Thoracic aorta (tissue), 2 donors: Measurements from ENCODE around the gene TRMO. TPM values are rescaled to one million over a fixed set of nuclear protein-coding genes. Genes with fewer than 3 reads are reported as not detected.

ENCODE experiments used
- ATAC-seq: fragments of 150-250 bp; one replicate; pipeline ENCODE4 v1.8.0; 2017; ENCODE audit warnings: low read depth; ENCODE audit not compliant: insufficient number of reproducible peaks, low FRiP score
- DNase-seq: peaks from one replicate; pipeline ENCODE4 v3.0.0-alpha.2; 2020; ENCODE audit warnings: low spot score
- H3K27ac ChIP-seq, 2 donors: fragments of 200-600 bp; sonication (generic); 1 replicate in 1 of 2; 2 replicates in 1 of 2; pipeline ENCODE4 v1.5.1; 2016; ENCODE audit warnings: mild to moderate bottlenecking in 2 of 2, moderate library complexity in 2 of 2
- H3K27me3 ChIP-seq: fragments of 200-600 bp; sonication (generic); replicated peaks from 2 replicates; pipeline ENCODE4 v1.6.0; 2016; ENCODE audit warnings: mild to moderate bottlenecking; ENCODE audit not compliant: insufficient read depth
- H3K36me3 ChIP-seq: fragments of 200-600 bp; sonication (generic); one replicate; pipeline ENCODE4 v1.5.1; 2016
- H3K4me1 ChIP-seq, 2 donors: fragments of 200-600 bp; sonication (generic); 1 replicate in 1 of 2; 2 replicates in 1 of 2; pipeline versions ENCODE4 v1.5.1 to v1.6.0; 2016; ENCODE audit warnings: low read depth in 2 of 2, mild to moderate bottlenecking in 1 of 2; ENCODE audit not compliant: control insufficient read depth in 1 of 2
- H3K4me3 ChIP-seq: fragments of 200-600 bp; sonication (generic); 2 replicates; pipeline ENCODE4 v1.5.1; 2016; ENCODE audit warnings: mild to moderate bottlenecking
- H3K9me3 ChIP-seq: fragments of 200-600 bp; sonication (generic); 2 replicates; pipeline ENCODE4 v1.5.1; 2016
- total RNA-seq, 2 donors: library from RNA; depleted of rRNA; stranded (reverse); fragments of >200 nt; gene quantifications; one replicate each; pipeline versions ENCODE4 v1.1.0 to v1.2.3, GENCODE V29; 2016
- TF ChIP-seq, protein P1 (sequence below): fragments of 200-600 bp; sonication (generic); IDR thresholded peaks from one replicate; pipeline ENCODE4 v1.5.1; 2019; ENCODE audit warnings: antibody characterized with exemption

TRMO gene
- total RNA-seq, 2 donors from 2014 or later, result 22.2 to 28.6 TPM

- TF ChIP-seq, protein P1, sequence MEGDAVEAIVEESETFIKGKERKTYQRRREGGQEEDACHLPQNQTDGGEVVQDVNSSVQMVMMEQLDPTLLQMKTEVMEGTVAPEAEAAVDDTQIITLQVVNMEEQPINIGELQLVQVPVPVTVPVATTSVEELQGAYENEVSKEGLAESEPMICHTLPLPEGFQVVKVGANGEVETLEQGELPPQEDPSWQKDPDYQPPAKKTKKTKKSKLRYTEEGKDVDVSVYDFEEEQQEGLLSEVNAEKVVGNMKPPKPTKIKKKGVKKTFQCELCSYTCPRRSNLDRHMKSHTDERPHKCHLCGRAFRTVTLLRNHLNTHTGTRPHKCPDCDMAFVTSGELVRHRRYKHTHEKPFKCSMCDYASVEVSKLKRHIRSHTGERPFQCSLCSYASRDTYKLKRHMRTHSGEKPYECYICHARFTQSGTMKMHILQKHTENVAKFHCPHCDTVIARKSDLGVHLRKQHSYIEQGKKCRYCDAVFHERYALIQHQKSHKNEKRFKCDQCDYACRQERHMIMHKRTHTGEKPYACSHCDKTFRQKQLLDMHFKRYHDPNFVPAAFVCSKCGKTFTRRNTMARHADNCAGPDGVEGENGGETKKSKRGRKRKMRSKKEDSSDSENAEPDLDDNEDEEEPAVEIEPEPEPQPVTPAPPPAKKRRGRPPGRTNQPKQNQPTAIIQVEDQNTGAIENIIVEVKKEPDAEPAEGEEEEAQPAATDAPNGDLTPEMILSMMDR, result no peak
- H3K4me3 ChIP-seq, result no peak overlapping the region
- no peaks in the 10 kb centered on the region for H3K27me3 ChIP-seq
- H3K4me1 ChIP-seq, result no peaks in the 10 kb centered on the region
- ATAC-seq, result no peak
- DNase-seq, result no peak
- H3K27ac ChIP-seq, result no peak overlapping the region
- no peaks in the 10 kb centered on the region for H3K36me3 ChIP-seq
- no peaks in the 10 kb centered on the region for H3K9me3 ChIP-seq
These were observed 21.1 kb upstream of the TRMO start for GRCh38 chr9:97943308-97943855.

GRCh38 chr9:97941323-97941722 lies 19.0 kb upstream of the TRMO start:
- Histone ChIP-seq H3K4me1 (no peaks in the 10 kb centered on the region), H3K36me3 (no peaks in the 10 kb centered on the region), H3K27ac (no peak overlapping the region), H3K27me3 (no peaks in the 10 kb centered on the region), H3K9me3 (no peaks in the 10 kb centered on the region), H3K4me3 (no peak overlapping the region)
- DNase-seq (no peak), ATAC-seq (no peak)
- TF ChIP-seq, protein P1, result no peak

DNA sequence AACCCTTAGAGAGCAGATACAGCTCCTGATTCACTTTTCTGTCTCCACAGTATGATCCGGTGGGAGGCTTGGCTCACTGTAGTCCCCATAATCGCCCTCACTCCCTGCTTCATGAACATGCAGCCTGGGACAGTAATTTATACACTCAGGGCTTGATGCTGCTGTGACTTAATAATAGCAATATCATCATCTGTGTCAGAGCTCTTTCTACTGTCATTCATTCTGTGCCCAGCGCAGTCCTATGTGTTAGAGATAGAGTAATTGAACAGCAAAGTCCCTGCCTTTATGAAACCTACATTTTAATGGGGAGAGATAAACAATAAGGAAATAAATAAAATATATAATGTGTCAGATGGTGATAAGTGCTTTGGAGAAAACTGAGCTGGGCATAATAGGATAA lies 18.4 kb upstream of the TRMO start:
- ATAC-seq (no peak), DNase-seq (no peak)
- no peaks in the 10 kb centered on the region for H3K36me3 ChIP-seq
- H3K27ac ChIP-seq, result no peak overlapping the region
- H3K4me1 ChIP-seq, result no peaks in the 10 kb centered on the region
- no peaks in the 10 kb centered on the region for H3K27me3 ChIP-seq
- H3K4me3 ChIP-seq, result no peak overlapping the region
- H3K9me3 ChIP-seq, result no peaks in the 10 kb centered on the region
- TF ChIP-seq, protein P1, result no peak

- DNase-seq (no peak), ATAC-seq (no peak)
- Histone ChIP-seq H3K36me3 (no peaks in the 10 kb centered on the region), H3K27ac (no peak overlapping the region), H3K4me1 (no peaks in the 10 kb centered on the region), H3K27me3 (no peaks in the 10 kb centered on the region), H3K4me3 (no peak overlapping the region), H3K9me3 (no peaks in the 10 kb centered on the region)
- TF ChIP-seq, protein P1, result no peak
These were observed 17.9 kb upstream of the TRMO start for GRCh38 chr9:97940233-97940632.

DNA sequence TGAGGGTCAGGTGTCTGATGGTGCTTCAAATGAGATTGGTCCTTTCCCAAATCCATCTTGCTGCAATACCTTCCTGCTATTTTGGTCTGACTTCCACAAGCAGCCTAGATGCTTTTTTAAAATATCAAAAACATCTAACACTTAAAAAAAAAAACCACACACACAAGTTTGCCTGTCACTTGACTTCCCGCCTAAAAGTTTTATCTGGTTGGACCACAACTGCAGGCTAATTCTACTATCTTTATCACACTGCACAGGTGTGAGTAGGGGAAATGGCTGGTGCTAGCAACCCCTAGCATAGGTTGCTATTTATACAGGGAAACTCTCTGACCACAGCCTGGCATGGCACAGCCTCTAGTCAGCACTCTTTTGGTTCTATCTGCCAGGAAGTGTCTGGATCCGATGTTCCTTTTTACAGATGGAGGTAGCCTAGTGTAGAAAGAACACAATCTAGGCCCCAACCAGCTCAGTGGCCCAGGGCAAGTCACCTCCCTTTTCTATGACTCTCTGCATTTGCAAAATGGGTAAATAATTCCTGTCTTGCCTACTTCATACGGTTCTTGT lies 15.9 kb upstream of the TRMO start, which contains the start of gene HEMGN:
Gene HEMGN, minus strand, starts transcription at position 92 of the 564 bp plus-strand sequence. Its CDS starts 36 bp downstream, at position 56.
- no peak within 1 kb of the TSS for H3K27ac ChIP-seq
- TF ChIP-seq, protein P1, result no peak
- no peak for ATAC-seq

More for the DNA sequence above, 15.9 kb upstream of the TRMO start, which contains the start of gene HEMGN:
- H3K4me1 ChIP-seq, result no peaks in the 10 kb centered on the region
- no peak for DNase-seq
- no peak within 1 kb of the TSS for H3K4me3 ChIP-seq
- no peaks in the 10 kb centered on the region for H3K9me3 ChIP-seq
- H3K36me3 ChIP-seq, result no peaks in the 10 kb centered on the region
- no peaks in the 10 kb centered on the region for H3K27me3 ChIP-seq
